Cardiac muscle cell (in vitro differentiated cells and primary cell): ENCODE results near the gene CUL2. TPM values are rescaled to one million over a fixed set of nuclear protein-coding genes. Genes with fewer than 3 reads are reported as not detected.
"Not testable (repeated sequence)": the region's sequence is repeated elsewhere in the genome, so short reads cannot be mapped to it uniquely, and the experiment has no call there.

Experiments used
- DNase-seq, 2 donors: peaks; one replicate each; pipeline versions ENCODE4 v3.0.0 to v3.0.0-alpha.2; 2010 to 2017; ENCODE audit warnings: low read depth in 1 of 2, low spot score in 1 of 2
- H3K27ac ChIP-seq: fragments of 200-600 bp; sonication (generic); 2 replicates; pipeline ENCODE4 v1.5.1; 2016
- H3K27me3 ChIP-seq: fragments of 200-600 bp; sonication (generic); 2 replicates; pipeline ENCODE4 v1.6.0; 2016; ENCODE audit warnings: control low read depth
- H3K36me3 ChIP-seq: fragments of 200-600 bp; sonication (generic); 2 replicates; pipeline ENCODE4 v1.5.1; 2016; ENCODE audit warnings: control low read depth
- H3K4me1 ChIP-seq: fragments of 200-600 bp; sonication (generic); 2 replicates; pipeline ENCODE4 v1.8.1; 2017; ENCODE audit warnings: low read depth, mild to moderate bottlenecking, mixed run types
- H3K4me3 ChIP-seq: fragments of 200-600 bp; sonication (generic); 2 replicates; pipeline ENCODE4 v1.5.1; 2016; ENCODE audit warnings: mild to moderate bottlenecking
- H3K9me3 ChIP-seq: fragments of 200-600 bp; sonication (generic); 2 replicates; pipeline ENCODE4 v1.5.1; 2017; ENCODE audit warnings: low read depth, mild to moderate bottlenecking, control low read depth
- polyA plus RNA-seq: library from polyadenylated mRNA; unstranded; fragments of >200 nt; fragmentation: Nextera tagmentation; extraction: Ambion mirVana; gene quantifications from 2 replicates; pipeline ENCODE4 v1.2.1, GENCODE V29; 2016
- total RNA-seq: library from RNA; depleted of rRNA; stranded (reverse); fragments of >200 nt; gene quantifications from 2 replicates; pipeline ENCODE4 v1.2.3, GENCODE V29; 2016
- TF ChIP-seq, protein P1 (sequence below): IDR thresholded peaks from 2 replicates; pipeline ENCODE4 v1.5.1; 2012; ENCODE audit warnings: low read depth, mild to moderate bottlenecking, low read length

CUL2 gene
- total and polyA plus RNA-seq, 2 experiments from 2014 or later = 19.2 to 48.7 TPM

- TF ChIP-seq, protein P1, sequence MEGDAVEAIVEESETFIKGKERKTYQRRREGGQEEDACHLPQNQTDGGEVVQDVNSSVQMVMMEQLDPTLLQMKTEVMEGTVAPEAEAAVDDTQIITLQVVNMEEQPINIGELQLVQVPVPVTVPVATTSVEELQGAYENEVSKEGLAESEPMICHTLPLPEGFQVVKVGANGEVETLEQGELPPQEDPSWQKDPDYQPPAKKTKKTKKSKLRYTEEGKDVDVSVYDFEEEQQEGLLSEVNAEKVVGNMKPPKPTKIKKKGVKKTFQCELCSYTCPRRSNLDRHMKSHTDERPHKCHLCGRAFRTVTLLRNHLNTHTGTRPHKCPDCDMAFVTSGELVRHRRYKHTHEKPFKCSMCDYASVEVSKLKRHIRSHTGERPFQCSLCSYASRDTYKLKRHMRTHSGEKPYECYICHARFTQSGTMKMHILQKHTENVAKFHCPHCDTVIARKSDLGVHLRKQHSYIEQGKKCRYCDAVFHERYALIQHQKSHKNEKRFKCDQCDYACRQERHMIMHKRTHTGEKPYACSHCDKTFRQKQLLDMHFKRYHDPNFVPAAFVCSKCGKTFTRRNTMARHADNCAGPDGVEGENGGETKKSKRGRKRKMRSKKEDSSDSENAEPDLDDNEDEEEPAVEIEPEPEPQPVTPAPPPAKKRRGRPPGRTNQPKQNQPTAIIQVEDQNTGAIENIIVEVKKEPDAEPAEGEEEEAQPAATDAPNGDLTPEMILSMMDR = no peak
- Histone ChIP-seq H3K27me3 (peaks cover 4% of the 10 kb centered on the region), H3K4me3 (no peak overlapping the region), H3K4me1 (peaks cover 11% of the 10 kb centered on the region), H3K9me3 (no peaks in the 10 kb centered on the region), H3K36me3 (no peaks in the 10 kb centered on the region), H3K27ac (no peak overlapping the region)
- DNase-seq = no peak
Observed at GRCh38 chr10:35092851-35093250, 2.7 kb upstream of the CUL2 start.

- Histone ChIP-seq H3K27ac (no peak overlapping the region), H3K27me3 (no peaks in the 10 kb centered on the region), H3K4me1 (peaks cover 11% of the 10 kb centered on the region)
Observed at GRCh38 chr10:35091994-35092790, 2.1 kb upstream of the CUL2 start.

GRCh38 chr10:35089611-35090161, 455 bp downstream of the CUL2 start:
- no peaks in the 10 kb centered on the region for H3K36me3 ChIP-seq
- TF ChIP-seq, protein P1 = no peak
- peak overlapping the region; percentile 99 for H3K27ac ChIP-seq
- peak overlapping the region; percentile 85 for H3K4me3 ChIP-seq
- H3K4me1 ChIP-seq = peaks cover 11% of the 10 kb centered on the region
- peak; percentile 34 to 39 for DNase-seq
- no peaks in the 10 kb centered on the region for H3K9me3 ChIP-seq
- H3K27me3 ChIP-seq = no peaks in the 10 kb centered on the region

More at GRCh38 chr10:35091994-35092790, 2.1 kb upstream of the CUL2 start:
- Histone ChIP-seq H3K4me3 (no peak overlapping the region), H3K36me3 (no peaks in the 10 kb centered on the region), H3K9me3 (no peaks in the 10 kb centered on the region)
- TF ChIP-seq, protein P1 = no peak
- no peak for DNase-seq

DNA sequence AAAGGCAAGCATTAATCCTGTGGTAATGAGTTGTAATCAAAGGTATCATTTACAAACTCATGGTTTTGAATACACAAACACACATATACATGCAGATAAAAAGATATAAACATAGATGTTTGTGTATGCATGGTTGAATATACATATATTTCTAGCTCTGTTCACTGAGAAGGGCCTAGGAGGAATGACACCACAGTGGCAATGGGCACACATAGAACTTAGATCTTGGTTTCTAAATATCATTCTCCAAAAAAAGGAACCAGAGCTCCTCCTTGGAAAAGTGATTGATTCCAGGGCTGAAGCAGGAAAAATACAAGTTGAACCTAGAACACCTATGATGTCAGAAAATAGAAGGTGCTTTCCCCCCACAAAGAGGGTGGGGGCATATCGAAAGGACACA, 6.9 kb downstream of the CUL2 start:
- TF ChIP-seq, protein P1 = no peak
- H3K36me3 ChIP-seq = peaks cover 2% of the 10 kb centered on the region
- no peak for DNase-seq

DNA sequence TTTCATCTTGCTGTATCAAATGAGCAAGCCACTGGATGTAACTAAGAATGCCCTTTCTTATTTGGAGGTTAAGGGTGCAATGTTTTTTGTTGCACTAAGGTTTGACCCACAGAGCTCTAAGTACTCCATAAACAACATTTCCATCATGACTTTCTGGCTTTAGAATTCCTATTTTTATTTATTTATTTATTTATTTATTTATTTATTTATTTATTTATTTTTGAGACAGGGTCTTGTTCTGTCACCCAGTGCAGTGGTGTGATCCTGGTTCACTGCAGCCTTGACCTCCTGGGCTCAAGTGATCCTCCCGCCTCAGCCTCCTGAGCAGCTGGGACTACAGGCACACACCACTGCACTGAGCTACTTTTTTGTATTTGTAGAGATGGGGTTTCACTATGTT, 9.9 kb downstream of the CUL2 start:
- H3K9me3 ChIP-seq, H3K36me3 ChIP-seq, H3K4me1 ChIP-seq, DNase-seq, H3K4me3 ChIP-seq, H3K27ac ChIP-seq, H3K27me3 ChIP-seq: not testable (repeated sequence)

More for the DNA sequence above, 6.9 kb downstream of the CUL2 start:
- no peaks in the 10 kb centered on the region for H3K9me3 ChIP-seq
- H3K4me3 ChIP-seq = no peak overlapping the region
- no peaks in the 10 kb centered on the region for H3K4me1 ChIP-seq
- no peak overlapping the region for H3K27ac ChIP-seq
- H3K27me3 ChIP-seq = no peaks in the 10 kb centered on the region

DNA sequence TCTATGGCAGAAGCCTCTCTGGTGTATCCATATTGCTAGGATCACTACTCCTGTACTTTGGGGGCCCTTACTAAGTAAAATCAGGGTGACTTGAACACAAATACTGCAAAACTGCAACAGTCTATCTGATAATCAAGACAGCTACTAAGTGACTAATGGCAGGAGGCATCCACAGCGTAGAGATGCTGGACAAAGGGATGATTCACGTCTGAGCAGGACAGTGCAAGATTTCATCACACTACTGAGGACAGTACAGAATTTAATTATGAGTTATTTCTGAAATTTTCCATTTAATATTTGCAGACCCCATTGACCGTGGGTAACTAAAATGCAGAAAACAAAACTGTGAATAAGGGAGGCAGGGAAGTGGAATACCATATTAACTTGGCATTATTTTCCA, 10.4 kb downstream of the CUL2 start:
- DNase-seq = peak in 1 of 2 donors; percentile 72
- Histone ChIP-seq H3K27me3 (no peaks in the 10 kb centered on the region), H3K4me3 (no peak overlapping the region), H3K9me3 (no peaks in the 10 kb centered on the region), H3K27ac (no peak overlapping the region), H3K4me1 (no peaks in the 10 kb centered on the region), H3K36me3 (peaks cover 2% of the 10 kb centered on the region)
- TF ChIP-seq, protein P1 = no peak
